NT2/D1 (cell line): ENCODE data around the gene GIMAP7.

Experiments
- SUZ12 ChIP-seq: IDR thresholded peaks from 2 replicates; pipeline ENCODE4 v1.6.1; 2011; ENCODE audit not compliant: insufficient read length, insufficient read depth; ENCODE audit errors: extremely low read depth
- YY1 ChIP-seq: IDR thresholded peaks from 2 replicates; pipeline ENCODE4 v1.6.1; 2011; ENCODE audit not compliant: insufficient read length, insufficient read depth
- ZNF274 ChIP-seq: IDR thresholded peaks from 2 replicates; pipeline ENCODE4 v1.6.1; 2011; ENCODE audit warnings: mild to moderate bottlenecking, low read depth, low read length

DNA sequence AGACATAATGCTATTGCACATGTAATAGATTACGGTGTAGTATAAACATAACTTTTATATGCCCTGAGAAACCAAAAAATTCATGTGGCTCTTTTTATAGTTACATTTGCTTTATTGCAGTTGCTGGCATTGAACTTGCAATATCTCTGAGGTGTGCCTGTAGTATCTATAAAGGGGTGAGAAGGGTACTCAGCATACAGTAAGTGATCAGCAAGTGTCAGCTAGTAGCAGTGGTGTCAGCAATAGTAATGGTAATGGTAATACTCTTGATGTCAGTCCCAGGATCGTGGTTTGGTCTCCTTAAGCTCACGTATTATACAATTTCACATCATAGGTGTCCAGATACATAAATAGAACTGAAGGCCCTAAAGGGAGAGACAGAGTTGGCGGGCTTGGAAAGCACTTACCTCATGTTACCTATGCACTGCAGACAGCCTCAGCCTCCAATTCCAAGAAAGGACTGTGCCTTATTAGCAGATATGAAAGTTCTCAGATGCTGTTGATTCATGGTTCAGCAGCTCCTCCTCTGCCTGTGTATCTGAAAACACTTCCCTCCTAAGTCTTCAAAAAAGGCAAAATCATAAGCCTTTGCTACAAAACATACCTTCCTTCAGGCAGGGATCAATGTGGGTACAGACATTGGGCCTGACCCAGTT lies 6.6 kb upstream of the GIMAP7 start:
- TF ChIP-seq YY1 (no peak), ZNF274 (no peak), SUZ12 (no peak)
